Ishikawa (cell line): ENCODE results near the gene NTN5.

Experiments
- CEBPB ChIP-seq: IDR thresholded peaks from 2 replicates; pipeline ENCODE4 v1.6.1; 2012
- CREB1 ChIP-seq: IDR thresholded peaks from 2 replicates; pipeline ENCODE4 v1.6.1; 2012; ENCODE audit warnings: low read depth
- EGR1 ChIP-seq: IDR thresholded peaks from 2 replicates; pipeline ENCODE4 v1.6.1; 2012
- EP300 ChIP-seq: IDR thresholded peaks from 2 replicates; pipeline ENCODE4 v1.6.1; 2012; ENCODE audit warnings: borderline replicate concordance
- NFIC ChIP-seq: IDR thresholded peaks from 2 replicates; pipeline ENCODE4 v1.6.1; 2012
- RAD21 ChIP-seq: IDR thresholded peaks from 2 replicates; pipeline ENCODE4 v1.6.1; 2012; ENCODE audit warnings: low read depth
- TAF1 ChIP-seq: IDR thresholded peaks from 2 replicates; pipeline ENCODE4 v1.6.1; 2012; ENCODE audit warnings: low read depth, mild to moderate bottlenecking
- TCF12 ChIP-seq: IDR thresholded peaks from 2 replicates; pipeline ENCODE4 v1.6.1; 2012; ENCODE audit warnings: low read depth
- TEAD4 ChIP-seq: IDR thresholded peaks from 2 replicates; pipeline ENCODE4 v1.6.1; 2012
- YY1 ChIP-seq: IDR thresholded peaks from 2 replicates; pipeline ENCODE4 v1.6.1; 2012; ENCODE audit warnings: low read depth
- ZBTB7A ChIP-seq: IDR thresholded peaks from 2 replicates; pipeline ENCODE4 v1.6.1; 2012; ENCODE audit warnings: low read depth
- TF ChIP-seq, protein P1 (sequence below): IDR thresholded peaks from 2 replicates; pipeline ENCODE4 v1.6.1; 2012
- TF ChIP-seq, protein P2 (sequence below): IDR thresholded peaks from 2 replicates; pipeline ENCODE4 v1.6.1; 2012
- TF ChIP-seq, protein P3 (sequence below): IDR thresholded peaks from 2 replicates; pipeline ENCODE4 v1.6.1; 2012; ENCODE audit warnings: low read depth, mild to moderate bottlenecking

- TF ChIP-seq CEBPB = no peak
- no peak for TF ChIP-seq CREB1
- TF ChIP-seq, protein P1, sequence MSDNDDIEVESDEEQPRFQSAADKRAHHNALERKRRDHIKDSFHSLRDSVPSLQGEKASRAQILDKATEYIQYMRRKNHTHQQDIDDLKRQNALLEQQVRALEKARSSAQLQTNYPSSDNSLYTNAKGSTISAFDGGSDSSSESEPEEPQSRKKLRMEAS = no peak
- TF ChIP-seq TAF1 = no peak
- no peak for TF ChIP-seq RAD21
- no peak for TF ChIP-seq ZBTB7A
- TF ChIP-seq, protein P2, sequence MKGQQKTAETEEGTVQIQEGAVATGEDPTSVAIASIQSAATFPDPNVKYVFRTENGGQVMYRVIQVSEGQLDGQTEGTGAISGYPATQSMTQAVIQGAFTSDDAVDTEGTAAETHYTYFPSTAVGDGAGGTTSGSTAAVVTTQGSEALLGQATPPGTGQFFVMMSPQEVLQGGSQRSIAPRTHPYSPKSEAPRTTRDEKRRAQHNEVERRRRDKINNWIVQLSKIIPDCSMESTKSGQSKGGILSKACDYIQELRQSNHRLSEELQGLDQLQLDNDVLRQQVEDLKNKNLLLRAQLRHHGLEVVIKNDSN = no peak
- TF ChIP-seq, protein P3, sequence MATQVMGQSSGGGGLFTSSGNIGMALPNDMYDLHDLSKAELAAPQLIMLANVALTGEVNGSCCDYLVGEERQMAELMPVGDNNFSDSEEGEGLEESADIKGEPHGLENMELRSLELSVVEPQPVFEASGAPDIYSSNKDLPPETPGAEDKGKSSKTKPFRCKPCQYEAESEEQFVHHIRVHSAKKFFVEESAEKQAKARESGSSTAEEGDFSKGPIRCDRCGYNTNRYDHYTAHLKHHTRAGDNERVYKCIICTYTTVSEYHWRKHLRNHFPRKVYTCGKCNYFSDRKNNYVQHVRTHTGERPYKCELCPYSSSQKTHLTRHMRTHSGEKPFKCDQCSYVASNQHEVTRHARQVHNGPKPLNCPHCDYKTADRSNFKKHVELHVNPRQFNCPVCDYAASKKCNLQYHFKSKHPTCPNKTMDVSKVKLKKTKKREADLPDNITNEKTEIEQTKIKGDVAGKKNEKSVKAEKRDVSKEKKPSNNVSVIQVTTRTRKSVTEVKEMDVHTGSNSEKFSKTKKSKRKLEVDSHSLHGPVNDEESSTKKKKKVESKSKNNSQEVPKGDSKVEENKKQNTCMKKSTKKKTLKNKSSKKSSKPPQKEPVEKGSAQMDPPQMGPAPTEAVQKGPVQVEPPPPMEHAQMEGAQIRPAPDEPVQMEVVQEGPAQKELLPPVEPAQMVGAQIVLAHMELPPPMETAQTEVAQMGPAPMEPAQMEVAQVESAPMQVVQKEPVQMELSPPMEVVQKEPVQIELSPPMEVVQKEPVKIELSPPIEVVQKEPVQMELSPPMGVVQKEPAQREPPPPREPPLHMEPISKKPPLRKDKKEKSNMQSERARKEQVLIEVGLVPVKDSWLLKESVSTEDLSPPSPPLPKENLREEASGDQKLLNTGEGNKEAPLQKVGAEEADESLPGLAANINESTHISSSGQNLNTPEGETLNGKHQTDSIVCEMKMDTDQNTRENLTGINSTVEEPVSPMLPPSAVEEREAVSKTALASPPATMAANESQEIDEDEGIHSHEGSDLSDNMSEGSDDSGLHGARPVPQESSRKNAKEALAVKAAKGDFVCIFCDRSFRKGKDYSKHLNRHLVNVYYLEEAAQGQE = no peak
- no peak for TF ChIP-seq TCF12
- no peak for TF ChIP-seq YY1
- no peak for TF ChIP-seq EGR1
- no peak for TF ChIP-seq TEAD4
- no peak for TF ChIP-seq EP300
- no peak for TF ChIP-seq NFIC
Observed at GRCh38 chr19:48644355-48644754, 28.5 kb downstream of the NTN5 start.
